Measurements from ENCODE around the gene NME1. TPM values are rescaled to one million over a fixed set of nuclear protein-coding genes. Genes with fewer than 3 reads are reported as not detected.

NME1 gene
- total and polyA plus RNA-seq, 2 donors (not counting 3 experiments of a cell fraction or from before 2014, with no cell fraction given), result 214 to 326 TPM

DNA sequence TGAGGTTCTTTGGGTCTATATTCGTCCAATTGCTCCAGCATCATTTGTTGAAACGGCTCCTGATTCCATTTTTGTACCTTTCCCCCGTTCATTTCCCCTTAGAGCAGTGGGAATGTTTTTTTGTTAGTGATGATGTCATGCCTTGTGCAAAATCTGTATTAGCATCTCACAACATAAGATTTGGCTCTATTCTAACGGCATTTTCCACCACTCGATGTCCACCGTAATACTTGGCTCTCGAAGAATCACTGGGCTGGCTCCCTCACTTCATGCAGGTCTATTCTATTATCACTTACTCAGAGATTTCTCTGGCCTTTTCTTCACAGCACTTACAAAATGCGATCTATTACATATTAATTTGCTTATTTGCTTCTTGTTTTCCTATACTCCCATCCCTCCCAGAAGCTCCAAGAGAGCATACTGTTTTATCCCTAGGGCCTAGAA is 571 bp upstream of the NME1 start:
- Histone ChIP-seq H3K9me3 (replicated peaks; ENCODE audit: control insufficient read depth, insufficient read depth, low read length) (no peaks in the 10 kb centered on the region), H2AFZ (ENCODE audit: low read depth, low read length) (peak overlapping the region; percentile 85), H3K4me3 (replicated peaks in 1 of 3; ENCODE audit: insufficient read depth in 1 of 3, low read depth in 1 of 3, low read length in 3 of 3) (peak overlapping the region in 2 of 3 experiments; percentile 6 to 51), H3K36me3 (ENCODE audit: control insufficient read depth in 2 of 2, extremely low read depth in 1 of 2, insufficient read depth in 2 of 2, low read length in 2 of 2) (peaks cover 1 to 6% of the 10 kb centered on the region in 2 experiments), H3K4me2 (ENCODE audit: insufficient read depth, low read length) (peak overlapping the region; percentile 78), H3K27me3 (ENCODE audit: control insufficient read depth in 2 of 2, insufficient read depth in 2 of 2, low read length in 2 of 2) (no peaks in the 10 kb centered on the region), H3K27ac (ENCODE audit: insufficient read depth, low read depth, low read length) (peak overlapping the region; percentile 70), H3K9ac (replicated peaks; ENCODE audit: extremely low read depth, insufficient read depth, low read length) (peak overlapping the region; percentile 74), H4K20me1 (replicated peaks; ENCODE audit: control insufficient read depth, extremely low read depth, insufficient read depth, low read length) (no peaks in the 10 kb centered on the region), H3K4me1 (ENCODE audit: control insufficient read depth, extremely low read depth, insufficient read depth, low read length) (peaks cover 14% of the 10 kb centered on the region), H3K9me1 (replicated peaks; ENCODE audit: control insufficient read depth, extremely low read depth, insufficient read depth, low read length) (no peaks in the 10 kb centered on the region), H3K79me2 (ENCODE audit: control insufficient read depth, insufficient read depth, low read length) (peaks cover 42% of the 10 kb centered on the region)
- ChIA-PET CTCF (interaction anchor here (0.7 to 3.5 kb wide), 30 partner anchors 10 to 300 kb away, joined by 3 to 140 read pairs (median 6); partner anchors contain the start of genes NME2 and SPAG9), POLR2A (interaction anchor here (0.7 to 1.0 kb wide), 3 partner anchors 32 to 286 kb away, joined by 3 to 4 read pairs (median 3); partner anchors contain the start of gene SPAG9)
- FAIRE-seq, result peak; percentile 52
- dilution Hi-C loops (cut with MboI; ENCODE audit: extremely low pct_ligation_motif_present, low sequenced_read_pairs), result no loop called here
- BruUV-seq (replicated peaks), result TSS peak; percentile 59
- no peak for DNase-seq (ENCODE audit: low read depth, low spot score)
- intact Hi-C loops (cut with micrococcal nuclease), result loop anchor here (1.0 to 10.0 kb wide), 10 partner anchors 14 to 608 kb away; partner anchors contain the start of genes MBTD1, NME2, SPATA20 and TOB1
- TF ChIP-seq JUN (IDR thresholded peaks at IDR 0.05; ENCODE audit: borderline replicate concordance, insufficient read depth, insufficient read length, low read depth), result peak; percentile 45
- no peak for TF ChIP-seq GATA2 (IDR thresholded peaks at IDR 0.05; ENCODE audit: insufficient read depth, insufficient read length, low read depth, low read length)

DNA sequence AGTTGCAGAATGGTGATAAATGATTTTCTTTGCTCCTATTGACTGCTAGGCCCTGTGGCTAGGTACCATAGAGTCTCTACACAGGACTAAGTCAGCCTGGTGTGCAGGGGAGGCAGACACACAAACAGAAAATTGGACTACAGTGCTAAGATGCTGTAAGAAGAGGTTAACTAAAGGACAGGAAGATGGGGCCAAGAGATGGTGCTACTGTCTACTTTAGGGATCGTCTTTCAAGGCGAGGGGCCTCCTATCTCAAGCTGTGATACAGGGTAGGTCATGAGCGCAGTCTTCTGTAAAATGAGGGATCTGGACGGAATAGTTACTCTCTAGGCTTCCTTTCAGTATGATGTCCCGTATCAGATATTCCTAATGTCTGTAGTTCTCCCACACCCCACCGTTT is 817 bp downstream of the NME1 start:
- H3K9me3 ChIP-seq (replicated peaks; ENCODE audit: control insufficient read depth, insufficient read depth, low read length), result no peaks in the 10 kb centered on the region
- peak overlapping the region; percentile 52 for H2AFZ ChIP-seq (ENCODE audit: low read depth, low read length)
- BruUV-seq (replicated peaks), result TSS peak; percentile 42
- FAIRE-seq (peak; percentile 38), DNase-seq (ENCODE audit: low read depth, low spot score) (no peak)
- ChIA-PET POLR2A (interaction anchor here (1.1 kb wide), 1 partner anchor 288 kb away, joined by 8 read pairs; the partner anchor contains the start of gene TOB1), CTCF (interaction anchor here (1.1 to 3.5 kb wide), 5 partner anchors 12 to 156 kb away, joined by 3 to 140 read pairs (median 10); partner anchors contain the start of genes NME2 and SPAG9)
- intact Hi-C loops (cut with micrococcal nuclease) (loop anchor here (5.0 to 10.0 kb wide), 2 partner anchors 302 to 609 kb away; partner anchors contain the start of gene SPATA20), dilution Hi-C loops (cut with MboI; ENCODE audit: extremely low pct_ligation_motif_present, low sequenced_read_pairs) (no loop called here)
- peak overlapping the region; percentile 72 for H3K4me2 ChIP-seq (ENCODE audit: insufficient read depth, low read length)
- H3K4me1 ChIP-seq (ENCODE audit: control insufficient read depth, extremely low read depth, insufficient read depth, low read length), result peaks cover 14% of the 10 kb centered on the region
- peak overlapping the region; percentile 56 to 87 (median 85) for H3K4me3 ChIP-seq (replicated peaks in 1 of 3; ENCODE audit: insufficient read depth in 1 of 3, low read depth in 1 of 3, low read length in 3 of 3)
- peak overlapping the region; percentile 1 for H3K27ac ChIP-seq (ENCODE audit: insufficient read depth, low read depth, low read length)
- TF ChIP-seq, protein P1, sequence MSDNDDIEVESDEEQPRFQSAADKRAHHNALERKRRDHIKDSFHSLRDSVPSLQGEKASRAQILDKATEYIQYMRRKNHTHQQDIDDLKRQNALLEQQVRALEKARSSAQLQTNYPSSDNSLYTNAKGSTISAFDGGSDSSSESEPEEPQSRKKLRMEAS (IDR thresholded peaks at IDR 0.05; ENCODE audit: insufficient read depth, insufficient read length), result no peak
- TF ChIP-seq JUN (IDR thresholded peaks at IDR 0.05; ENCODE audit: borderline replicate concordance, insufficient read depth, insufficient read length, low read depth) (no peak), GATA2 (IDR thresholded peaks at IDR 0.05; ENCODE audit: insufficient read depth, insufficient read length, low read depth, low read length) (no peak), POLR2AphosphoS5 (IDR thresholded peaks at IDR 0.05; ENCODE audit: insufficient read depth, low read depth, low read length) (no peak), POLR2A (IDR thresholded peaks at IDR 0.05; ENCODE audit: low read depth, low read length) (no peak), FOS (IDR thresholded peaks at IDR 0.05; ENCODE audit: borderline replicate concordance, insufficient read depth, low read length) (no peak), MYC (IDR thresholded peaks at IDR 0.05; ENCODE audit: low read depth, low read length) (no peak), EZH2 (IDR thresholded peaks at IDR 0.05; ENCODE audit: borderline replicate concordance, low read depth, low read length, severe bottlenecking) (no peak)
- TF ChIP-seq, protein P2, sequence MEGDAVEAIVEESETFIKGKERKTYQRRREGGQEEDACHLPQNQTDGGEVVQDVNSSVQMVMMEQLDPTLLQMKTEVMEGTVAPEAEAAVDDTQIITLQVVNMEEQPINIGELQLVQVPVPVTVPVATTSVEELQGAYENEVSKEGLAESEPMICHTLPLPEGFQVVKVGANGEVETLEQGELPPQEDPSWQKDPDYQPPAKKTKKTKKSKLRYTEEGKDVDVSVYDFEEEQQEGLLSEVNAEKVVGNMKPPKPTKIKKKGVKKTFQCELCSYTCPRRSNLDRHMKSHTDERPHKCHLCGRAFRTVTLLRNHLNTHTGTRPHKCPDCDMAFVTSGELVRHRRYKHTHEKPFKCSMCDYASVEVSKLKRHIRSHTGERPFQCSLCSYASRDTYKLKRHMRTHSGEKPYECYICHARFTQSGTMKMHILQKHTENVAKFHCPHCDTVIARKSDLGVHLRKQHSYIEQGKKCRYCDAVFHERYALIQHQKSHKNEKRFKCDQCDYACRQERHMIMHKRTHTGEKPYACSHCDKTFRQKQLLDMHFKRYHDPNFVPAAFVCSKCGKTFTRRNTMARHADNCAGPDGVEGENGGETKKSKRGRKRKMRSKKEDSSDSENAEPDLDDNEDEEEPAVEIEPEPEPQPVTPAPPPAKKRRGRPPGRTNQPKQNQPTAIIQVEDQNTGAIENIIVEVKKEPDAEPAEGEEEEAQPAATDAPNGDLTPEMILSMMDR (IDR thresholded peaks at IDR 0.05; ENCODE audit: extremely low read depth in 1 of 2, insufficient read depth in 1 of 2, low read depth in 1 of 2, low read length in 2 of 2), result no peak
- H4K20me1 ChIP-seq (replicated peaks; ENCODE audit: control insufficient read depth, extremely low read depth, insufficient read depth, low read length), result no peaks in the 10 kb centered on the region
- H3K9me1 ChIP-seq (replicated peaks; ENCODE audit: control insufficient read depth, extremely low read depth, insufficient read depth, low read length), result no peaks in the 10 kb centered on the region
- peaks cover 53% of the 10 kb centered on the region for H3K79me2 ChIP-seq (ENCODE audit: control insufficient read depth, insufficient read depth, low read length)
- peak overlapping the region; percentile 79 for H3K9ac ChIP-seq (replicated peaks; ENCODE audit: extremely low read depth, insufficient read depth, low read length)
- H3K36me3 ChIP-seq (ENCODE audit: control insufficient read depth in 2 of 2, extremely low read depth in 1 of 2, insufficient read depth in 2 of 2, low read length in 2 of 2), result peaks cover 1 to 8% of the 10 kb centered on the region in 2 experiments
- H3K27me3 ChIP-seq (ENCODE audit: control insufficient read depth in 2 of 2, insufficient read depth in 2 of 2, low read length in 2 of 2), result no peaks in the 10 kb centered on the region
